Measurements from ENCODE around the gene TMPRSS3. TPM values are rescaled to one million over a fixed set of nuclear protein-coding genes. Genes with fewer than 3 reads are reported as not detected.

TMPRSS3 gene
- total RNA-seq, 2 donors from 2014 or later, result 0.27 to 0.34 TPM

- Histone ChIP-seq H3K27me3 (replicated peaks; ENCODE audit: insufficient read depth) (no peaks in the 10 kb centered on the region), H3K27ac (no peak overlapping the region), H3K4me1 (replicated peaks) (no peaks in the 10 kb centered on the region), H3K36me3 (no peaks in the 10 kb centered on the region), H3K4me3 (no peak overlapping the region), H3K9me3 (no peaks in the 10 kb centered on the region)
- intact Hi-C loops (cut with DNase I), result no loop called here
- DNase-seq (ENCODE audit: low spot score), result no peak
- WGBS, result 90% methylated on average over 13 of the region's 13 CpGs
- TF ChIP-seq POLR2A (IDR thresholded peaks at IDR 0.05) (no peak), CTCF (IDR thresholded peaks at IDR 0.05) (no peak), POLR2AphosphoS5 (IDR thresholded peaks at IDR 0.05) (no peak)
These were observed 36.9 kb downstream of the TMPRSS3 start for GRCh38 chr21:42358937-42359336.

- no peaks in the 10 kb centered on the region for H3K36me3 ChIP-seq
- no peak overlapping the region for H3K27ac ChIP-seq
- no peak for TF ChIP-seq CTCF (IDR thresholded peaks at IDR 0.05)
- no peak for TF ChIP-seq POLR2A (IDR thresholded peaks at IDR 0.05)
- TF ChIP-seq POLR2AphosphoS5 (IDR thresholded peaks at IDR 0.05), result no peak
- H3K4me1 ChIP-seq (replicated peaks), result no peaks in the 10 kb centered on the region
- intact Hi-C loops (cut with DNase I), result no loop called here
- no peaks in the 10 kb centered on the region for H3K27me3 ChIP-seq (replicated peaks; ENCODE audit: insufficient read depth)
- no peak overlapping the region for H3K4me3 ChIP-seq
- WGBS, result 97% methylated on average over 12 of the region's 12 CpGs
- no peak for DNase-seq (ENCODE audit: low spot score)
- no peaks in the 10 kb centered on the region for H3K9me3 ChIP-seq
These were observed 37.6 kb downstream of the TMPRSS3 start for GRCh38 chr21:42358261-42358660.

GRCh38 chr21:42357307-42357706 is 38.5 kb downstream of the TMPRSS3 start:
- intact Hi-C loops (cut with DNase I), result no loop called here
- Histone ChIP-seq H3K9me3 (no peaks in the 10 kb centered on the region), H3K4me1 (replicated peaks) (no peaks in the 10 kb centered on the region), H3K36me3 (no peaks in the 10 kb centered on the region), H3K4me3 (no peak overlapping the region), H3K27me3 (replicated peaks; ENCODE audit: insufficient read depth) (no peaks in the 10 kb centered on the region), H3K27ac (no peak overlapping the region)
- TF ChIP-seq CTCF (IDR thresholded peaks at IDR 0.05) (no peak), POLR2AphosphoS5 (IDR thresholded peaks at IDR 0.05) (no peak), POLR2A (IDR thresholded peaks at IDR 0.05) (no peak)
- WGBS, result 46% methylated on average over 3 of the region's 3 CpGs
- DNase-seq (ENCODE audit: low spot score), result no peak

- H3K9me3 ChIP-seq, result no peaks in the 10 kb centered on the region
- H3K27me3 ChIP-seq (replicated peaks; ENCODE audit: insufficient read depth), result no peaks in the 10 kb centered on the region
- no peak for DNase-seq (ENCODE audit: low spot score)
- TF ChIP-seq POLR2AphosphoS5 (IDR thresholded peaks at IDR 0.05) (no peak), POLR2A (IDR thresholded peaks at IDR 0.05) (no peak), CTCF (IDR thresholded peaks at IDR 0.05) (no peak)
- no peak overlapping the region for H3K27ac ChIP-seq
- H3K4me3 ChIP-seq, result no peak overlapping the region
- intact Hi-C loops (cut with DNase I), result no loop called here
- no peaks in the 10 kb centered on the region for H3K36me3 ChIP-seq
- no peaks in the 10 kb centered on the region for H3K4me1 ChIP-seq (replicated peaks)
- 73% methylated on average over 6 of the region's 6 CpGs for WGBS
These were observed 39.2 kb downstream of the TMPRSS3 start for GRCh38 chr21:42356650-42357049.

GRCh38 chr21:42356046-42356445 is 39.8 kb downstream of the TMPRSS3 start:
- H3K4me1 ChIP-seq (replicated peaks), result no peaks in the 10 kb centered on the region
- H3K27ac ChIP-seq, result no peak overlapping the region
- intact Hi-C loops (cut with DNase I), result no loop called here
- WGBS, result 94% methylated on average over 2 of the region's 2 CpGs
- TF ChIP-seq POLR2A (IDR thresholded peaks at IDR 0.05) (no peak), POLR2AphosphoS5 (IDR thresholded peaks at IDR 0.05) (no peak), CTCF (IDR thresholded peaks at IDR 0.05) (no peak)
- H3K36me3 ChIP-seq, result no peaks in the 10 kb centered on the region
- no peak overlapping the region for H3K4me3 ChIP-seq
- no peaks in the 10 kb centered on the region for H3K27me3 ChIP-seq (replicated peaks; ENCODE audit: insufficient read depth)
- H3K9me3 ChIP-seq, result no peaks in the 10 kb centered on the region
- no peak for DNase-seq (ENCODE audit: low spot score)
